ENCODE data around the gene A3GALT2.

DNA sequence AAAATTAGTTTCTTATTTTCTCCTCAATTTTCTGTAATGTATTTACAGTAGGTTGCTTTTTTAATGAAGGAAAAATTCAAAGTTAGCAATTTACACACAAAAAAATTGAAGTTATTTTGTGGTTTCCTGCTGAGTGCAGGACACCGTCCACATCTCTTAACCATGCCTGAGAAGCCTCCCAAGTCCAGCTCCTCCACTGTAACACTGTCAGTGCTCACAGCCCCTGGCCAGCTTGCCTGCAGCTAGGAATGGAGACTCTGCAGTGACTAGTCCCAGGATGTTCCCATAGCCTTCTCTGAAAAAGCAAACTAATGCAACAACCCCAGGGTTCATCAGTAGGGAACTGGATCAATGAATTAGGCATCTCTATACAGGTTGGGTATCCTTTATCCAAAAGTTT lies 3.5 kb downstream of the A3GALT2 start:
- TF ChIP-seq, protein P1, sequence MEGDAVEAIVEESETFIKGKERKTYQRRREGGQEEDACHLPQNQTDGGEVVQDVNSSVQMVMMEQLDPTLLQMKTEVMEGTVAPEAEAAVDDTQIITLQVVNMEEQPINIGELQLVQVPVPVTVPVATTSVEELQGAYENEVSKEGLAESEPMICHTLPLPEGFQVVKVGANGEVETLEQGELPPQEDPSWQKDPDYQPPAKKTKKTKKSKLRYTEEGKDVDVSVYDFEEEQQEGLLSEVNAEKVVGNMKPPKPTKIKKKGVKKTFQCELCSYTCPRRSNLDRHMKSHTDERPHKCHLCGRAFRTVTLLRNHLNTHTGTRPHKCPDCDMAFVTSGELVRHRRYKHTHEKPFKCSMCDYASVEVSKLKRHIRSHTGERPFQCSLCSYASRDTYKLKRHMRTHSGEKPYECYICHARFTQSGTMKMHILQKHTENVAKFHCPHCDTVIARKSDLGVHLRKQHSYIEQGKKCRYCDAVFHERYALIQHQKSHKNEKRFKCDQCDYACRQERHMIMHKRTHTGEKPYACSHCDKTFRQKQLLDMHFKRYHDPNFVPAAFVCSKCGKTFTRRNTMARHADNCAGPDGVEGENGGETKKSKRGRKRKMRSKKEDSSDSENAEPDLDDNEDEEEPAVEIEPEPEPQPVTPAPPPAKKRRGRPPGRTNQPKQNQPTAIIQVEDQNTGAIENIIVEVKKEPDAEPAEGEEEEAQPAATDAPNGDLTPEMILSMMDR (IDR thresholded peaks at IDR 0.05; ENCODE audit: low read depth, low read length, poor library complexity, severe bottlenecking): no peak
- no peak for TF ChIP-seq EZH2phosphoT487 (IDR thresholded peaks at IDR 0.05; ENCODE audit: borderline replicate concordance, low read length)
